ENCODE results near the gene POLD1. TPM values are rescaled to one million over a fixed set of nuclear protein-coding genes. Genes with fewer than 3 reads are reported as not detected.

POLD1 gene
- total RNA-seq, 1 experiment from 2014 or later = 143 TPM

DNA sequence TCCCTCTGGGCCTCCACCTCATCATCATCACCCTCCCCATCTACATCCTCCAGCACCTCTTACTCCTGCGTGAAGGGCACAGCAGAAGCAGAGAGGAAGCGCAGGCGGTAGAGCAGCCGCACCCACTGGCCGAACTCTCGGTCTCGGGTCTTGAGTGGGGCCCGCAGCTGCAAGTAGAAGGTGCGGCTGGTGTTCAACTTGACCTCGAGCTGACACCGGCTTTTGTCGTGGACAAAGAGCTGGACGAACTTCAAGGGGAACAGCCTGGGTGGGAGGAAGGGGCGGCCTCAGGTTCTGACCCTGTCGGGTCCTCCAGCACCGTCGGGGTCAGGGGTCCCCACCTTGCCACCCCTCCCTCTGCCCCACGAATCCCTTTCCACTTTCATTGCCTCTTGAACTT, 83.4 kb downstream of the POLD1 start:
- no peaks in the 10 kb centered on the region for H3K4me1 ChIP-seq (ENCODE audit: insufficient read depth, low read length, poor library complexity, severe bottlenecking)
- no peaks in the 10 kb centered on the region for H3K36me3 ChIP-seq (ENCODE audit: insufficient read depth, low read length, poor library complexity, severe bottlenecking)
- CTCF ChIA-PET = no interaction called here
- POLR2A ChIA-PET (ENCODE audit: low non-redundant PET) = no interaction called here
- BruUV-seq (replicated peaks) = no TSS peak
- H3K27ac ChIP-seq (ENCODE audit: low read depth, low read length, poor library complexity, severe bottlenecking) = no peak overlapping the region
- intact Hi-C loops (cut with micrococcal nuclease; ENCODE audit: unreplicated experiment) = no loop called here
- no peak overlapping the region for H3K4me3 ChIP-seq (ENCODE audit: low read depth, low read length, poor library complexity, severe bottlenecking)
- H3K27me3 ChIP-seq (replicated peaks; ENCODE audit: insufficient read depth, low read depth, low read length, poor library complexity) = no peaks in the 10 kb centered on the region
- TF ChIP-seq, protein P1, sequence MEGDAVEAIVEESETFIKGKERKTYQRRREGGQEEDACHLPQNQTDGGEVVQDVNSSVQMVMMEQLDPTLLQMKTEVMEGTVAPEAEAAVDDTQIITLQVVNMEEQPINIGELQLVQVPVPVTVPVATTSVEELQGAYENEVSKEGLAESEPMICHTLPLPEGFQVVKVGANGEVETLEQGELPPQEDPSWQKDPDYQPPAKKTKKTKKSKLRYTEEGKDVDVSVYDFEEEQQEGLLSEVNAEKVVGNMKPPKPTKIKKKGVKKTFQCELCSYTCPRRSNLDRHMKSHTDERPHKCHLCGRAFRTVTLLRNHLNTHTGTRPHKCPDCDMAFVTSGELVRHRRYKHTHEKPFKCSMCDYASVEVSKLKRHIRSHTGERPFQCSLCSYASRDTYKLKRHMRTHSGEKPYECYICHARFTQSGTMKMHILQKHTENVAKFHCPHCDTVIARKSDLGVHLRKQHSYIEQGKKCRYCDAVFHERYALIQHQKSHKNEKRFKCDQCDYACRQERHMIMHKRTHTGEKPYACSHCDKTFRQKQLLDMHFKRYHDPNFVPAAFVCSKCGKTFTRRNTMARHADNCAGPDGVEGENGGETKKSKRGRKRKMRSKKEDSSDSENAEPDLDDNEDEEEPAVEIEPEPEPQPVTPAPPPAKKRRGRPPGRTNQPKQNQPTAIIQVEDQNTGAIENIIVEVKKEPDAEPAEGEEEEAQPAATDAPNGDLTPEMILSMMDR (conservative IDR thresholded peaks at IDR 0.05; ENCODE audit: low read depth, low read length) = no peak
- no peak for TF ChIP-seq EZH2 (IDR thresholded peaks at IDR 0.05; ENCODE audit: borderline replicate concordance, low read depth, low read length, poor library complexity, severe bottlenecking)
- H3K9me3 ChIP-seq (ENCODE audit: low read depth, low read length, poor library complexity, severe bottlenecking) = no peaks in the 10 kb centered on the region
- no peak for DNase-seq (ENCODE audit: low spot score)

Other genes with a start within 250 kb of the POLD1 start
- not detected in 2 replicates for gene IZUMO2, start 221.1 kb upstream of the POLD1 start, total RNA-seq (2021)
- 0.84 and 1.4 TPM in 2 replicates for gene MYH14, start 180.7 kb upstream of the POLD1 start, total RNA-seq (2021)
- 6.4 and 6.7 TPM in 2 replicates for gene KCNC3, start 55.0 kb upstream of the POLD1 start, total RNA-seq (2021)
- 0.47 and 0.63 TPM in 2 replicates for gene NAPSA, start 18.7 kb upstream of the POLD1 start, total RNA-seq (2021)
- 42.7 and 45.0 TPM in 2 replicates for gene NR1H2, start 7.9 kb upstream of the POLD1 start, total RNA-seq (2021)
- gene SPIB, start 34.6 kb downstream of the POLD1 start, total RNA-seq (2021) = 0.20 and 0.75 TPM in 2 replicates
- 0.09 TPM in 1 of 2 replicates, not detected in the other for gene MYBPC2, start 48.5 kb downstream of the POLD1 start, total RNA-seq (2021)
- gene EMC10, start 92.2 kb downstream of the POLD1 start, total RNA-seq (2021) = 99.2 and 108 TPM in 2 replicates
- gene GARIN5A, start 92.5 kb downstream of the POLD1 start, total RNA-seq (2021) = 0.59 and 0.84 TPM in 2 replicates
- 26.8 and 31.9 TPM in 2 replicates for gene JOSD2, start 126.8 kb downstream of the POLD1 start, total RNA-seq (2021)
- gene ASPDH, start 129.6 kb downstream of the POLD1 start, total RNA-seq (2021) = 0.45 TPM in 1 of 2 replicates, not detected in the other
- 23.1 and 24.9 TPM in 2 replicates for gene LRRC4B, start 184.1 kb downstream of the POLD1 start, total RNA-seq (2021)

All from A673 (cell line).